ENCODE results near the gene IFNA10. TPM values are rescaled to one million over a fixed set of nuclear protein-coding genes. Genes with fewer than 3 reads are reported as not detected.
"Not testable (repeated sequence)": the region's sequence is repeated elsewhere in the genome, so short reads cannot be mapped to it uniquely, and the experiment has no call there.

The IFNA10 gene
- total RNA-seq, 4 donors from 2014 or later: not detected

GRCh38 chr9:21172156-21172555 is 34.8 kb downstream of the IFNA10 start:
- Histone ChIP-seq H3K27me3 (no peaks in the 10 kb centered on the region), H3K4me1 (no peaks in the 10 kb centered on the region), H3K27ac (no peak overlapping the region), H3K4me3 (no peak overlapping the region), H3K9me3 (no peaks in the 10 kb centered on the region), H3K36me3 (no peaks in the 10 kb centered on the region)
- DNase-seq: no peak
- no peak for ATAC-seq
- intact Hi-C loops (cut with DNase I; ENCODE audit: low total_unique reads): no loop called here
- in situ Hi-C loops (cut with MboI; ENCODE audit: low sequenced_read_pairs in 4 of 4): no loop called here
- TF ChIP-seq POLR2A (IDR thresholded peaks at IDR 0.05): no peak
- TF ChIP-seq, protein P1, sequence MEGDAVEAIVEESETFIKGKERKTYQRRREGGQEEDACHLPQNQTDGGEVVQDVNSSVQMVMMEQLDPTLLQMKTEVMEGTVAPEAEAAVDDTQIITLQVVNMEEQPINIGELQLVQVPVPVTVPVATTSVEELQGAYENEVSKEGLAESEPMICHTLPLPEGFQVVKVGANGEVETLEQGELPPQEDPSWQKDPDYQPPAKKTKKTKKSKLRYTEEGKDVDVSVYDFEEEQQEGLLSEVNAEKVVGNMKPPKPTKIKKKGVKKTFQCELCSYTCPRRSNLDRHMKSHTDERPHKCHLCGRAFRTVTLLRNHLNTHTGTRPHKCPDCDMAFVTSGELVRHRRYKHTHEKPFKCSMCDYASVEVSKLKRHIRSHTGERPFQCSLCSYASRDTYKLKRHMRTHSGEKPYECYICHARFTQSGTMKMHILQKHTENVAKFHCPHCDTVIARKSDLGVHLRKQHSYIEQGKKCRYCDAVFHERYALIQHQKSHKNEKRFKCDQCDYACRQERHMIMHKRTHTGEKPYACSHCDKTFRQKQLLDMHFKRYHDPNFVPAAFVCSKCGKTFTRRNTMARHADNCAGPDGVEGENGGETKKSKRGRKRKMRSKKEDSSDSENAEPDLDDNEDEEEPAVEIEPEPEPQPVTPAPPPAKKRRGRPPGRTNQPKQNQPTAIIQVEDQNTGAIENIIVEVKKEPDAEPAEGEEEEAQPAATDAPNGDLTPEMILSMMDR (IDR thresholded peaks at IDR 0.05 in 4 of 5, conservative IDR thresholded peaks at IDR 0.05 in 1 of 5): no peak

DNA sequence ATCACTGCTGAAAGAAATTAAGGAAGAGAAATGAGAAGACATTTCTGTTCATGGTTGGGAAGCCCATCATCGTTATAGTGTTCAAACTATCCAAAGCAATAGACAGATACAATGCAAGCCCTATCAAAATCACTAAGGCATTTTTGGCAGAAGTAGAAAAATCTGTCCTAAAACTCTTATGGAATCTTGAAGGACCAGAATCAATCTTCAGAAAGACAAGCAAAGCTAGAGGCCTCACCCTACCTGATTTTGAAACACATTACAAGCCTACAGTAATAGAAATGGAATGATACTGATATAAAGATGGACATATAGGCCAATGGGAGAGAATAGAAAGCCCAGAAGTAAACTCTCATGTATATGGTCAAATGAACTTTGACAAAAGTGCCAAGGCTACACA is 35.6 kb downstream of the IFNA10 start:
- in situ Hi-C loops (cut with MboI; ENCODE audit: low sequenced_read_pairs in 4 of 4) (no loop called here), intact Hi-C loops (cut with DNase I; ENCODE audit: low total_unique reads) (no loop called here)
- no peak for TF ChIP-seq POLR2A (IDR thresholded peaks at IDR 0.05)
- TF ChIP-seq, protein P1 (IDR thresholded peaks at IDR 0.05 in 4 of 5, conservative IDR thresholded peaks at IDR 0.05 in 1 of 5): no peak
- ATAC-seq (no peak), DNase-seq (no peak)
- no peaks in the 10 kb centered on the region for H3K4me1 ChIP-seq
- H3K36me3 ChIP-seq: no peaks in the 10 kb centered on the region
- no peaks in the 10 kb centered on the region for H3K9me3 ChIP-seq
- H3K27me3 ChIP-seq: no peaks in the 10 kb centered on the region
- no peak overlapping the region for H3K27ac ChIP-seq
- H3K4me3 ChIP-seq: no peak overlapping the region

GRCh38 chr9:21166560-21166959 is 40.4 kb downstream of the IFNA10 start, which contains the start of gene IFNA21:
Gene IFNA21, minus strand, starts transcription at chr9:21166660. Its CDS starts 48 bp downstream, at chr9:21166612.
- intact Hi-C loops (cut with DNase I; ENCODE audit: low total_unique reads); DNase-seq; H3K27ac ChIP-seq; H3K4me1 ChIP-seq; H3K36me3 ChIP-seq; ATAC-seq; H3K27me3 ChIP-seq; in situ Hi-C loops (cut with MboI; ENCODE audit: low sequenced_read_pairs in 4 of 4); H3K9me3 ChIP-seq; H3K4me3 ChIP-seq: not testable (repeated sequence)

DNA sequence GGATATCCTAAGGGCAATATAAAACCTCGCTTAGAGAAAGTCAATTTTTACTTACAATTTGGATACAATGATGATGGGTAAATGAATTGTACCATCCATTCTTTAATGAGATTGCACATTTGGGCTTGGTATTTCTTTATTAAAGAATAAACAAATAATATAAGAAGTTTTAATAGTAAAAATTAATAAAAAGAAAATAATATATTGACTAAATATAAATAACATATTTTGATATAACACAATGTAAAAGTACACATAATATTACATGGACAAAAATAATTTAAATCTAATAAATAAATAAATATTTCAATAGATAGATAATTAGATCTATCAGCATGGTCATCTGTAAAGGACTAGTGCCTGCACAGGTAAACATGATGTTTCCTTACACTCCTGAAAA is 41.4 kb downstream of the IFNA10 start:
- TF ChIP-seq POLR2A (IDR thresholded peaks at IDR 0.05): no peak
- TF ChIP-seq, protein P1 (IDR thresholded peaks at IDR 0.05 in 4 of 5, conservative IDR thresholded peaks at IDR 0.05 in 1 of 5): no peak
- in situ Hi-C loops (cut with MboI; ENCODE audit: low sequenced_read_pairs in 4 of 4) (no loop called here), intact Hi-C loops (cut with DNase I; ENCODE audit: low total_unique reads) (no loop called here)
- Histone ChIP-seq H3K4me3 (no peak overlapping the region), H3K9me3 (no peaks in the 10 kb centered on the region), H3K27me3 (no peaks in the 10 kb centered on the region), H3K27ac (no peak overlapping the region), H3K4me1 (no peaks in the 10 kb centered on the region), H3K36me3 (no peaks in the 10 kb centered on the region)
- no peak for DNase-seq
- ATAC-seq: no peak

- H3K36me3 ChIP-seq: no peaks in the 10 kb centered on the region
Observed at GRCh38 chr9:21160178-21160577, 46.8 kb downstream of the IFNA10 start.

More at GRCh38 chr9:21160178-21160577, 46.8 kb downstream of the IFNA10 start:
- in situ Hi-C loops (cut with MboI; ENCODE audit: low sequenced_read_pairs in 4 of 4): no loop called here
- DNase-seq (no peak), ATAC-seq (no peak)
- Histone ChIP-seq H3K27ac (no peak overlapping the region), H3K4me1 (no peaks in the 10 kb centered on the region), H3K4me3 (no peak overlapping the region), H3K27me3 (no peaks in the 10 kb centered on the region), H3K9me3 (no peaks in the 10 kb centered on the region)
- no peak for TF ChIP-seq POLR2A (IDR thresholded peaks at IDR 0.05)
- TF ChIP-seq, protein P1 (IDR thresholded peaks at IDR 0.05 in 4 of 5, conservative IDR thresholded peaks at IDR 0.05 in 1 of 5): no peak
- intact Hi-C loops (cut with DNase I; ENCODE audit: low total_unique reads): loop anchor here (5.0 kb wide), 1 partner anchor 1273 kb away; no protein-coding TSS in a partner anchor

Other genes with a start within 250 kb of the IFNA10 start
- under 1 TPM; 0.15 to 0.71 (median 0.44) TPM for gene HACD4, start 175.5 kb downstream of the IFNA10 start, total RNA-seq
- gene IFNB1, start 129.2 kb downstream of the IFNA10 start, total RNA-seq: not detected
- gene IFNW1, start 65.3 kb downstream of the IFNA10 start, total RNA-seq: not detected
- gene IFNA21, start 40.5 kb downstream of the IFNA10 start, total RNA-seq: not detected
- gene IFNA4, start 19.6 kb downstream of the IFNA10 start, total RNA-seq: not detected
- not detected for gene IFNA7, start 4.9 kb downstream of the IFNA10 start, total RNA-seq
- gene IFNA16, start 10.2 kb upstream of the IFNA10 start, total RNA-seq: not detected
- gene IFNA17, start 21.1 kb upstream of the IFNA10 start, total RNA-seq: not detected
- gene IFNA14, start 32.9 kb upstream of the IFNA10 start, total RNA-seq: not detected
- not detected for gene IFNA5, start 98.2 kb upstream of the IFNA10 start, total RNA-seq
- 1 to 10 TPM; 5.2 to 8.2 (median 6.5) TPM for gene KLHL9, start 128.3 kb upstream of the IFNA10 start, total RNA-seq
- not detected for gene IFNA6, start 143.7 kb upstream of the IFNA10 start, total RNA-seq
- not detected for gene IFNA13, start 160.9 kb upstream of the IFNA10 start, total RNA-seq
- gene IFNA2, start 178.3 kb upstream of the IFNA10 start, total RNA-seq: not detected
- not detected for gene IFNA8, start 202.0 kb upstream of the IFNA10 start, total RNA-seq
- not detected for gene IFNA1, start 233.3 kb upstream of the IFNA10 start, total RNA-seq

Data from gastrocnemius medialis (tissue), 4 donors.